HuH-7 (cell line): ENCODE measurements around the gene SPATS1.
A peak's percentile ranks its signal among the peaks of the same experiment; 100 is the strongest.
"Not testable (repeated sequence)": the region's sequence is repeated elsewhere in the genome, so short reads cannot be mapped to it uniquely, and the experiment has no call there.

ENCODE experiments used
- DNase-seq: peaks from one replicate; pipeline ENCODE4 v3.0.0; 2011; ENCODE audit warnings: low spot score

SPATS1 gene

DNA sequence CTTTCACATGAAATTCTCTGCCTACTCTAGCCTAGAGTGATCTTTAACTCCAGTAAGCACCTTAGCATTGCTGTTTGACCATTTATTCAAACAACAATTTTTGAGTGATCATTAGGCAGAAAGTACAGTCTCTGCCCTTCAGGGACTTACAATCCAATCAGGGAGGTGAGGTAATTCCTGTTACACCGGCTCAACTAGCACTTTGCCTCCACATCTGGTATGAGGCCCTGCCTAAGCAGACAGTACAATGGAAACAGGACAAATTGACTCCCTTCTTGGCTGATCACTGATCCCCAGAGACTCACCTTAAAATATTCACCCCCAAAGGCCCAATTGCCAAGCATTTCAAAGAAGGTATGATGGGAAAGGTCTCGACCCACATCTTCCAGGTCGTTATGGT is 30.7 kb upstream of the SPATS1 start:
- DNase-seq: no peak

DNA sequence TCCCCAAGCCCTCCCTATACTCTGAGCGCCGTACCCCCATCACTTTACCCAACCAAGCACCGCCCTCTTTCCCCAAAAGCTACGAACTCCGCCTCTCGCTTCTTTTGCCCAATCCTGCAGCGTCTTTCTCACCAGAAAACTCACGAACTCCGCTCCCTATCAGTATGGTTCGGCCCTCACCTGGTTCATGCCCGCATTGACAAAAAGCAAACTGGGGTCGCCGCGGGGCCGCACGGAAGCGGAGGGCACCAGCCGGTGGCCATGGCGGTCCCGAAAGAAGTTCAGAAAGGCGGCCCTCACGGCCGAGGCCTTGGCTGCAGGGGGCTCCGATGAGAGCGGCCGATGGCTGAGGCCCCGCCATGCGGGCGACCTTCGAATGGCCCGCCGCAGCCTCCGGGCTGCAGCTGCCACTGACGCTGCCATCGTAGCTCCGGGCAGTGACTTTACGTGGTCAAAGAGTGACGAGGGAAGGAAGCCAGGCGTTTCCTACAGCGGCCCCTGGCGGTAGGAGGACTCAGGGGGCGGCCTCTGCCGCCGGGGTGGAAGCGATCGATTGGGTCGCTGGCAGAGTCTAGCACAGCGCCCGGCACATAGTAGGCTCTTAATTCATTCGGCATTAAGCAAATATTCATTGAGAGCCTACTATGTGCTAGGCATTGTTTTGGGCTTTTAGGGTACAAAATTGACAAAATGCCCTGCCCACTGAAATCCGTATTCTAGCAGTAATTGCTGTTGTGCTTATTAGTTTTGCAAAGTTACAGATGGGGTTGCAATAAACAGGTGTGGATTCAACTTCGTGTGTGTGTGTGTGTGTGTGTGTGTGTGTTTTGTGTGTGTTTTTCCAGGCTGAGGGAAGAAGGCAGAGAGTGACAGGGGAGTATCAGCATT is 29.3 kb upstream of the SPATS1 start, which contains the start of gene AARS2:
Gene AARS2, minus strand, starts transcription at position 447 of the 888 bp plus-strand sequence. Its CDS starts 24 bp downstream, at position 423.
- DNase-seq: peak; percentile 80

DNA sequence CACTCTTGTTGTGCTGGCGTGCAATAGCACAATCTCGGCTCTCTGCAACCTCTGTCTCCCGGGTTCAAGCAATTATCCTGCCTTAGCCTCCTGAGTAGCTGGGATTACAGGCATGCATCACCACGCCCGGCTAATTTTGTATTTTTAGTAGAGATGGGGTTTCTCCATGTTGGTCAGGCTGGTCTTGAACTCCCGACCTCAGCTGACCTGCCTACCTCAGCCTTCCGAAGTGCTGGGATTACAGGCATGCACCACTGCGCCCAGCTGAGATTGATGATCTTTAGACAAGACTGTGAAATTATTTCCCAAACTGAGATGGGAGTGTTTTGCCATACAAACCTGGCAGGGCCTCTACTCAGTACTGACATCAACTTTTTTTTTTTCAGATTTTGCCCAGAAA is 27.8 kb upstream of the SPATS1 start:
- not testable (repeated sequence) for DNase-seq

DNA sequence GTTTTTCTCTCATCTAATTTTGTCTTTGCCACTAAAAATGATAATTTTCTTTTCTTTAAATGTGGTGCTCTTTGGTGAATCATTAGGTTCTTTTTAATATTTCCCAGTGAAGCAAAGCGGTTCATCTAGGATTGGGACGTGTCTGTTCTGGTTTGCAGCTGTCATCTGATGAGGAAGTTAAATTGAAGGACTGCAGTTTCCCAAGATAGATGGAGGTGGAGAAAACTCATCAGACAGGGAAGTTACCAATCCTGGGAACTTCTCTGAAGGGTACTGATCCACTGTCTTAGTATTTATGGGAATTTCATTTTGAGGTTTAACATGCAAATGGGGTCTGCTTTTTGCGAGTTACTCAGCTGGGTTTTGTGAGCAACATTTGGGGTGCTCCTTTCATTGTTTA is 26.9 kb upstream of the SPATS1 start:
- DNase-seq: no peak

DNA sequence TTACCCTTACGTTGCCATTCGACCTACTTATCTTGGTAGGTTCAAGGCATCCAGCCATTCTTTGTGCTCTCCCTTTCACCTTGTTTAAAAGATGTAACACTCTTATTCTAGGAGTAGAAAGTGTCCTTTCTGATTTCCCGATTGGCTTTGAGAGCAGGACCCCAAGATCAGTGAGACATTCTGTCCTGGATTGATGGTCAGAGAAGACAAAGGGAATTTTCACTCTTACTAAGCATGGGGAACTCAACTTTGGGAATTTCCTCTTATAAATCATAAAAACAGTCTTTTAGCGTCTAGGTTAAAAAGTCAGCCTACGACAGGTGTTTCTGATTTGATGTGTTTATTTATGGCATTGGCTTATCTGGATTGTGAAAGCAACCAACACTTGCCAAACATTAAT is 26.5 kb upstream of the SPATS1 start:
- no peak for DNase-seq

DNA sequence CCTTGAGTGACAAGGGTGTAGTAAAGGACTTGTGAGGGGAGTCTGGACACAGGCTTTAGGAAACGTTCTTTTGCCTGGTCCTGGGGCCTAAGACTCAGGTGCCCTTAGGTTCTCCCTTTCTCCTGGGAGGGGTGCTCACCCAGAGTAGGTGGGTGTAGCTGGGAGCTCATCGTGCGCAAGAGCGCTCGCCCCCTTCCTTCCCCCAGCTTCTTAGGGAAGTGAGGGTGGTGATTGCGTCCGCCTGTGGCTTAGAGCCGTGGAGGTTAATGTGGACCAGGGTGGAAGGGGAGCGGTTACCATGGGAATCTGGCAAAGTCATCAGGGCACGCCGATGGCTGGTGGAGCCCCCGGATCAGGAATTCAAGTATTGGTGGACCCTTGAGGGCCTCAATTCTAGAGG is 26.0 kb upstream of the SPATS1 start:
- DNase-seq: no peak

DNA sequence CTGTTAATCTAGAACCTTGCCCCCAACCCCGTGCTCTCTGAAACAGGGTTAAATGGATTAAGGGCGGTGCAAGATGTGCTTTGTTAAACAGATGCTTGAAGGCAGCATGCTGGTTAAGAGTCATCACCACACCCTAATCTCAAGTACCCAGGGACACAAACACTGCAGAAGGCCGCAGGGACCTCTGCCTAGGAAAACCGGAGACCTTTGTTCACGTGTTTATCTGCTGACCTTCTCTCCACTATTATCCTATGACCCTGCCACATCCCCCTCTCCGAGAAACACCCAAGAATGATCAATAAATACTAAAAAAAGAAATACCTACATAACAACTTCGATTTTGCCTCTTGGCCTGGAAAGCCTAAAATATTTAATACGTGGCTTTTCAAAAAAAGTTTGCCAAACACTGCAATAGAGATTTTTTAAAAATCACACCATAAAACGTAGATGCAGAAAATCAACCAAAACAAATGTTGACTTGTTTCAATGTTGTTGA is 25.3 kb upstream of the SPATS1 start:
- not testable (repeated sequence) for DNase-seq

DNA sequence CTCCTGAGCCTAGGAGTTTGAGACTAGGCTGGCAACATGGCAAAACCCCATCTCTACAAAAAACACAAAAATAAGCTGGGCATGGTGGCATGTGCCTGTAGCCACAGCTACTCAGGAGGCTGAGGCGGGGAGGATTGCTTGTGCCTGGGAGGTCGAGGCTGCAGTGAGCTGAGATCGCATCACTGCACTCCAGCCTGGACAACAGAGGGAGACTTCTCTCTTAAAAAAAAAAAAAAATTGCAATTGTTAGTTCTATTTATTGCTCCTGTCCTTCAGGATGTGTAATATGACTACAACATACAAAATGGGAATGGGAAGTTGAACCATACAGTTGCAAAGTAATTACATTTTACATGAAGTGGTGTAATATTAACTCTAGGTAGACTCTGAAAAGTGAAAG is 21.2 kb upstream of the SPATS1 start:
- DNase-seq: no peak

DNA sequence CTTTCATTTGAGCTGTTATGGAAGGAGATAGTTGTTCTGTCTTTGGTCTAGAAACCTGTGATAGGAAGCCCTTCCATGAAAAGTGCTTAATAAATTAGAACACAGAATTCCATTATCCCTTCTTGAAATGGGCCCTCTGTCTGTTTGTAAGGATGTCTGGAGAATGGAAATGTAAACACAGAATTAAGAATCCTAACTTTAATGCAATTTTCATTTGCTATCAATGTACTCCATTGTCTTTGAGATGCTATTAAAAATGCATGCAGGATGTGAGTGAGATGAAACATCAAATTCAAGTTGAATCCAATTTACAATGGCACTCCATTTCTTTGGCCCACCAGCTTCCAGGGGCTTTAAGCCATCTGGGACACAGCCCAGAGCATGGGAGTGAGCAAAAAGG is 15.4 kb upstream of the SPATS1 start:
- no peak for DNase-seq

DNA sequence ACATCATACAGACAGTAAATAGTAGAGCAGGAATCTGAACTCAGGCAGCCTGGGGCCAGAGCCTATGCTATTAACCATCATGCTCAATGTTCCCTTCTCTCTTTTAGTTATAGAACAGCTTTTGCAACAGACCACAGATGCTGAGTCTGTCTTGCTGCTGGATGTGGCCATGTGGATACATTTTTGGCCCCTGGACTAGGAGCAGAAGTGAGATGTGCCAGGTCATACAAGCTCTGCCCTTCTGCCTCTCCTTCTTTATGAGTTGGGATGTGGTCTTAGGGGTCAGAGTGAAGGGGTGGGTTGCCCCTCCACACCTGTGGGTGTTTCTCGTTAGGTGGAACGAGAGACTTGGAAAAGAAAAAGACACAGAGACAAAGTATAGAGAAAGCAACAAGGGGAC is 14.7 kb upstream of the SPATS1 start:
- no peak for DNase-seq

DNA sequence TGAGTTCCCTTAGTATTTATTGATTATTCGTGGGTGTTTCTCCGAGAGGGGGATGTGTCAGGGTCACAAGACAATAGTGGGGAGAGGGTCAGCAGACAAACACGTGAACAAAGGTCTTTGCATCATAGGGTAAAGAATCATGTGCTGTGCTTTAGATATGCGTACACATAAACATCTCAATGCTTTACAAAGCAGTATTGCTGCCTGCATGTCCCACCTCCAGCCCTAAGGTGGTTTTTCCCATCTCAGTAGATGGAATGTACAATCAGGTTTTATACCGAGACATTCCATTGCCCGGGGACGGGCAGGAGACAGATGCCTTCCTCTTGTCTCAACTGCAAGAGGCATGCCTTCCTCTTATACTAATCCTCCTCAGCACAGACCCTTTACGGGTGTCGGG is 14.2 kb upstream of the SPATS1 start:
- DNase-seq: not testable (repeated sequence)

DNA sequence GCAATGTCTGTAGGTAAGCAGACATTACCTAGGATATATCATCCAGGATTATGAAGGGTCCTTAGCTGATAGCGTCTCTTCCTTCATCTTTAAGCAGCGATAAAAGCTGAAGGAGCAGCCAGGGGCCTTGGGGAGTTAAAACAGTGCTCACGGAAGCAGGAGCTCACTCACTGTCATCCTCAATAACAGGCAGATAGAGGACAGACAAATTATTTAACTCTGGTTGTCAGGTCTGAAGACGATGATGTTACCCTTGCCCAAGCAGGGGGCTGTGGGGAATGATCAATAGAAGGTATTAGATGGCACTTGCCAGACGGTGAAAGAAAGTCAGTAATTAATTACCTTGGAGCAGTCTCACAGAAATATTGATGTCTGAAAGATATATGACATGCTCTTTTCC is 12.6 kb upstream of the SPATS1 start:
- no peak for DNase-seq

DNA sequence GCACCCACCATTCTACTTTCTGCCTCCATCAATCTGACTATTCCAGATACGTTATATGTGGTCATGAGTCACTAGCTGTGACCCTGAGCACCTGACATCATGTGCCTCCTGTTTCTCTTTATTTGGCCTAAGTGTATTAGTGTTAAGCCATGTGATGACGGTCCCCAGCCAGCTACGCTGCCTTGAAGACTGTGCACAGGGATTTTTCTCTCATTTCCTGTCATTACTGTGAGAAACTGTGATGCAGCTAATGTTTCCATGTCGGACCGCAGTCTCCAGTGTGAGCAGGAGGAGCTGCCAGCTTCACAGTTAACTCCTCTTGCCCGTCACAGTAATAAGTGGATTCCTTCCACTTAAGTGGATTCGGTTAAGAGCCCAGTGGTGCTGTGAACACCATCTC is 9.9 kb upstream of the SPATS1 start:
- no peak for DNase-seq

DNA sequence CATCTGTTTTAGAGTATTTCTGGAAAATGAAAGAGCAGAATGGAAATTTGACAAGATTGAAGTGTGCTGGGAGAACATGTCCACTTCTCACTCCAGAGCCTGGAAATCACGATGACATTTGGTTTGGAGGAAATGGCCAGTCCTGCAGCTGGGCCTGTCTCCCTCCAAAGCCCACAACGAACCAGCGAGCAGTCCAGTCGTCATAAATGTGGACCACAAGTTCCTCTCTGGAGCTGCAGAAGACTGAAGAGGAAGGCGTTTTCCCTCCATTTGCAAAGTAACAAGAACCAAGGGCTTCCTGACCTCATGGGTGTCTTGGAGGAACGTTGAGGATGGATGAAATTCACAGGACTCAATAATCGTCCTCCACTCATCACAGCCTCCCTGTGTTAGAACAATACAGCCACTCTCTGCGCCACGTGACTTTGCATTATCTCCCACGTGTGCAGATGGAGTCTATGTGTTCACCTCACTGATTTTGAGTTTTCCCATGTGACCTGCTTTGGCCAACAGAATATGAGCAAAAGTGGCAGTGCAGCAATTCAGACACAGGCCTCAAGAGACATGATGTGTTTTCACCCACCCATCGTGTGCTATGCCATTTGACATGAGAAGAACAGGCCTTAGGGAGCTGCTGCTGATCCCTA is 9.1 kb upstream of the SPATS1 start:
- no peak for DNase-seq

DNA sequence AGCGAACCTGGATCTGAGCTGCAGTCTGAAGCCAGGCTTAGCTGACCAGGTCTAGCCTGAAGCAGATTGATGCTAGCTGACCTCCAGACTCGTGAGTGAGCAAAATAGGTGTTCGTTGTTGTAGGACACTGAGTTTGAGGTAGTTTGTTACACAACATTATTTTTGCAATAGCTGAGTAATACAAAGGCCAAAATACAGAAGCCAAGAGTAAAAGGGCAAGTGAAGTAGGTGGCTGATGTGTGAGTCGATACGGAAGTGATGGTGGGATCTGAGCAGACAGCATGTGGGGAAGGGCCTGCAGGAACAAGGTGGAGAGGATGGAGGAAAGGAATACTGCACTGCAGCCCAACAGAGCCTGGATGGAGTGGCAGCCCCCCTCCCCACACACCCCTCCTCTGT is 8.5 kb upstream of the SPATS1 start:
- no peak for DNase-seq

DNA sequence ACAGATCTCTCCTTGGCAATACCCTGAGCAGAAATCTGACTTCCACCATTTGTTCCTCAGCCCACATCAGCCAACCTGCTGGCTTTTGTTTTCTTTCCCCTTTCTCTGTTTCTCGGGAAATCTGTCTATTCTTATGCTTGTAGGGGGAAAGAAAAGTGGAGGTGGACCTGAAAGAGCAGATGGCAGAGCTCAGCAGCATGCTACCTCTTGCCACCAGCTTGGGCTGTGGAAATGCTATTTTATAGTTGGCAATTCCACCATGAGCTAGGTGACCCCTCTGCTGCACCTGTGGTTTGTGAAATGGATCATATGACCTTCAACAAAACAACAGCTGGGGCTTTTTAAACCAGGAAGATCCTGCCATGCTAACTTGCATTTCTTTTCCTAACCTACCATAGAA is 6.8 kb upstream of the SPATS1 start:
- DNase-seq: no peak

DNA sequence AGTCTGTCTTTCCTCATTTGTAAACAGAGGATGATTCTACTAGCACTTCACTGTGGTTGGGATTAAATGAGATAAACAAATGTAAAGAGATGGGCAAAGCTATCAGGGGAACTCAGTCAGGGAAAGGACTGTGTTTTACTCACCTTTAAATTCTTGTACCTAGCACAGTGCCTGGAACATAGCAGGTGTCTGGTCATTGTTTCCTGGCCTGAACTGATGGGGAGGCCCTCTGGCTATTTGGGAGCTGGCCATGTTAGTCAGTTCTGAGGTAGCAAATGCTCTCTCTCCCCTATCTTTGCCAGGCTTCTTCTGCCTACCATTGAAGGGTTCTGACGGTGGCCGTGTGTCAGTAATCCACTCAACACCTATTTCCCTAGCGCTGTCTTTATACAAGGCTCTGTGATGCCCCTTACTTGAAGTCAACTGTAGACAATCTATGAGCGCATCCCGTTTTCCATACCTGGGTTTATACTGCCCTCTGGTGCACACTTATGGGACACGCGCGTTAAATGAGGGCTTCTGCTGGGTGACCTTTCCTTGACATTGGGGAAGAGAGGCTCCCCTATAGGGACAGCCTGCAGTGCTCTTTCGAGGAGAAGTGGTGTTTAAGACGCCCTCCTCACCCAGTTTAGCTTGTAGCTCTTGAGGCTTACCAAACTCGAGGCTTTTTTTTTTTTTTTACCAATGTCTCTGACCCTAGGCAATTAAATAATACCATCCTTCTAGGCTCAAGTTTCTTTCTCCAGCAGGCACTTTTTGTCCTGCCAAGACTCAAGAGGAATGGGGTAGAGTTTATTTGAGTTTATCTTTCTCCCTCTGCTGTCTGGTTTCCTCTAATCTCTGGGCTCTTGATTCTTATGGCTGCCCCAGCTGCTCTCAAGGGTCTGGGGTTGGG is 4.0 kb upstream of the SPATS1 start:
- peak; percentile 49 for DNase-seq

DNA sequence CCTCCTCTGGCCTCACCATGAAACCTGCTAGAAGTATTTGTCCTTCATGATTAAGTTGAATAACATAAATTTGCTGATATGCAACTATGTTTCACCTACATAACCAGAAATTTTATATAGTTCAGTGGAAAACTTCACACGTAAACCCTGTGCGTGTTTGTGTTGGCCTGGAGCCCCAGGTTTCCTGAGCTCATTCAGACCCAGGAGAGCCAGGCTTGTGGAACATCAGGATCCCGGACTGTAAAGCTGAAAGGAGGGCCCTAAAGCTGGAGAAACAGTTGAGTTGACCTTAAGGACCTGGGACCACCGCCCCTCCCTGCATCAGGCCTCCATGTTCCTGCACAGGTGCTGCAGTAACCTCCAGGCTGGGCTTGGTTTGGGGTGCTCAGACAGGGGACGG is 3.1 kb upstream of the SPATS1 start:
- no peak for DNase-seq

DNA sequence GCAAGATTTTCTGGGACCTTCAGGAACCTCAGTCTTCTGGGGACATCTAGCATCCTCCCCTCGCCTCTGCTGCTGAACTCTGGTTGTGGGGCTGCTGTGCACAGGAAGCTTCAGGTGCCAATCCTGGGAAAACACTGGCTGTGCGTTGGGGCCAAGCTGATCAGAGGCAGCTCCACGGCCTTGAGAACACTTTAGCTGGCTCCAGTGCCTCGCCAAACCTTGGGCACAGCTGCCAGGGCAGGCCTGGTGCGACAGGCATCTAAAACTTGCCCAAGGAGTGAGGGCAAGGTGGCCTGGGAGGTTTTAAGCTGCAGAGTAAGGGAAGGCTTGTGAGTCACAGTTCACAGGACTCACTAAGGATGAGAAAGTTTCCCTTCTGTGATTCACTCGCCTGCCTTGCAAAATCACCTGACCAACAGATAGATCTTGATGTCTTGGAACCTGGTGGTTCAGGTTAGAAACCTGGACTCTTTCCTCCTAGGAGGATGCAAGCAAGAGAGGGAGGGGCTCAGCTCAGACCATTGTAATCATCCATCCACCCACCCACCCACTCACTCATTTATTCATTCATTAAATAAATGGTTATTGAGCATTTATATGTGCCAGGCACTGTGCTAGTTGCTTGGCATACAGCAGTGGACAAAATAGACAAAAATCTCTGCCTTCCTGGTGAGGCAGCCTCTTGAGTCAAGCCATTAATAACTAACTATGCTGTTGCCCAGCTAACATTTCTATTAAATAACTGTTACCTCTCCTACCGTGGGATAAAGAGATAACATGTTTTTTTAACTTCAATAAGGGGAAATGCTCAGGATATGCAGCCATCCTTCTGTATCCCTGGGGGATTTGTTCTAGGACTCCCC is 2.5 kb upstream of the SPATS1 start:
- DNase-seq: no peak

DNA sequence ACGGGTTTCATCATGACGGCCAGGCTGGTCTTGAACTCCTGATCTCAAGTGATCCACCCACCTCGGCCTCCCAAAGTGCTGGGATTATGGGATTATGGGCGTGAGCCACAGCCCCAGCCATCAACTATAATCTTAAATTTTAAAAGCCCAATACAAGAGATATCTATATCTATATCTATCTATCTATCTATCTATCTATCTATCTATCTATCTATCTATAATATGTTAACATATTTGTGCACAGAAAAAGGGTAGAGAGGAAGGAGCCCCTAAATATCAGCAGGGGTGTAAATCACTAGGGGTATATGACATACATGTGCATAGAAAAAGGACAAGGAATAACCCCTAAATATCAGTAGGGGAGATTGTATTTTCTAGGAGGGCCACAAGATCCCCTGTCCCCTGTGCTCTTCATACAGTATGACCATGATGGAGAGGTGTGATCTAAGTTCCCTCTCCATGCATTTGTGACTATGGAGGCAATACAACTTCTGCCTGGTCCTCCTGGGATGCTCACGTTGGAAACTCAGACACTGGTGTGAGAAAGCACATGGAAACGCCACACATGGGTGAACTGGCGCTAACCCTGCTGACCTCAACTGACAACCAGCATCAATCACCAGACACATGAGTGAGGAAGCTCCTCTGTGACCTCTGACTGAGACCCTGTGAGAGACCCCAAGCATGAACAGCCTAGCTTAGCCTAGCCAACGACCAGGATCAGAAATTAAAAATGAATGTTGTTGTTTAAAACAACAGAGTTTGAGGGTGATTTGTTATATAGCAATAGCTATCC is 1.2 kb upstream of the SPATS1 start:
- DNase-seq: no peak

DNA sequence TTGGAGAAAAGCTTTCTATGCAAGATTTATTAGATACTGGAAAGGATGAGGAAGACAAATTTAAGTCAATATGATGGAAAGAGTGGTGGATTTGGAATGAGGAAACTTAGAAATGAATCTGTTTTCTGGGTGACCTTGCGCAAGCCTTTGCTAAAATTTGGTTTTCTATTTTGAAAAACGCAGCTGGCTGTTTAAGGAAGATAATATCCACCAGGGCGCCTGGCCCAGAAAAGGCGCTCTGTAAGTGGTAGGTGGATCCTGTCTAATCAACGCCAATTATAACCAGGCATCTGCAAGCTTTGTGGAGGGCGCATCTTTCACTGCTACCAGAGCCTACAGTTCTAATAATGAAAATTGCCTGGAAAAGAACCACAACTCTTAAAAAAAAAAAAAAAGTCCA is 398 bp upstream of the SPATS1 start:
- no peak for DNase-seq
